Activated naive CD4-positive, alpha-beta T cell (primary cell): ENCODE data around the gene MBTPS1.

ENCODE experiments used
- DNase-seq, 4 experiments: peaks; one replicate each; lab custom pipeline; 2025; lab: John Stamatoyannopoulos, UW

The MBTPS1 gene

GRCh38 chr16:84116720-84117493 is at the start of gene MBTPS1:
TSS of gene MBTPS1 (minus strand) at chr16:84116942. CDS start at chr16:84101783, 15,159 bp downstream.
- DNase-seq, result peak; percentile 92 to 98 (median 95)

DNA sequence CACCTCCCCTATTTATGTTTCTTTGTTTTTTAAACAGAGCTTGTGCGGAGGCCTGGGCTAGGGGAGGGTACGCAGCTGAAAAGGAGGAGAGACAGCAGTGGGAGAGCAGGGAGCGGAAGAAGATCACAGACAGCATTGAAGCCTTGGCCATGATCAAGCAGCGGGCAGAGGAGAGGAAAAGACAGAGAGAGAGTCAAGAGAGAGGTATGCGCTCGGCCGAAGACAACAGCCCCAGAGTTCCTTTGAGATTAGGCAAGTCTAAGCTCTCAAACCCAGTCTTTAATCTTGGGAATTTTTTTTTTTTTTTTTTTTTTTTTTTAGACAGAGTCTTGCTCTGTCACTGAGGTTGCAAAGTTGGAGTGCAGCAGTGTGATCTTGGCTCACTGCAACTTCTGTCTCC is 49.0 kb upstream of the MBTPS1 start:
- no peak for DNase-seq

DNA sequence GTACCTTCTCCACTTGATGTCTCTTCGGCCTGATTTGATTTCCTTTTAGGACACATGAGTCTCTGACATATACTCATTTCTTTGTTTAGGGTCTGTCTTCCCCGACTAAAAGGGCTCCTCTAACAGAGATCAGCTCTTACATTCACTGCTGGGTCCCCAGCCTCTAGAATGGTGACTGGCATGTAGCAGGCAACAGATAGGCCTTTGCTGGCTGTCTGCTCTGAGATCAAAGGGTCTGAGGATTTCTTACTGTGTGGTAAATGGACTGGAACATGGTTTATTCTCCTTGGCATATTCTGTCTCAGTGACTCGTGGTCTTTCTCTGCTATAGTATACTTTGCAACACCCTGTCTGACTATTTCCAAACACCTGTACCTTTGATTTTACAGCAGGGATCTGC is 45.1 kb upstream of the MBTPS1 start:
- no peak for DNase-seq

- DNase-seq, result no peak
These were observed 44.3 kb upstream of the MBTPS1 start for GRCh38 chr16:84161037-84161436.

DNA sequence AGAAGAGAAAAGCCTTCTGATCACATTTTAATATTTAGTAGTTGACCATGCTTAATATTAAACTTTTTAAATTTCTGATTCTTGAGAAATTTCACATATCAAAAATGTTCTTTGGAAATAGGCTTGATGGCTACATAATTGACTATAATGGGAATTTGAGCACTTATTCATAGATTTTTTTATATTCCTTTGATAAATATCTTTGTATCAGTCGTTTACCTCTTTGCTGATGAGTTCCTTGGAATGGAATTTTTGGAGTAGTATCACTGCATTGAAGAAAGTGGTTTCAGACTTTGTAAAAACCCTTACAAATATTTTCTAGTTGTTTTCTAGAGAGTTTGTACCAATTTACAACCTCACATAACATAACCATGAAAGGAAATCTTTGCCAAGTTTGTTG is 43.1 kb upstream of the MBTPS1 start:
- no peak for DNase-seq

GRCh38 chr16:84159007-84159406 is 42.3 kb upstream of the MBTPS1 start:
- no peak for DNase-seq

- no peak for DNase-seq
These were observed 39.6 kb upstream of the MBTPS1 start for GRCh38 chr16:84156342-84156784.

DNA sequence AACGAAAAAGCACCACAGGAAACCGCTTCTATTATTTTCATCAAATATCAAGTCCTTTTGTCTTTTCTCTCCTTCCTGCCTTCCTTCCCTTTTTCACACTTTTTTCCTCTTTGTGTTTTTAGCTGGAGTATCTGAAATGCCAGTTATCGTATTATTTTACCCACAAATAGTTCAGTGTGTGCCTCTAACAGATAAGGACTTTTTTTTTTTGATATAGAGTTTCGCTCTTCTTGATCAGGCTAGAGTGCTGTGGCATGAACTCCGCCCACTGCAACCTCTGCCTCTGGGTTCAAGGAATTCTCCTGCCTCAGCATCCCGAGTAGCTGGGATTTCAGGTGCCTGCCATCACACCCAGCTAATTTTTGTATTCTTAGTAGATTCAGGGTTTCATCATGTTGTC is 39.0 kb upstream of the MBTPS1 start:
- no peak for DNase-seq

DNA sequence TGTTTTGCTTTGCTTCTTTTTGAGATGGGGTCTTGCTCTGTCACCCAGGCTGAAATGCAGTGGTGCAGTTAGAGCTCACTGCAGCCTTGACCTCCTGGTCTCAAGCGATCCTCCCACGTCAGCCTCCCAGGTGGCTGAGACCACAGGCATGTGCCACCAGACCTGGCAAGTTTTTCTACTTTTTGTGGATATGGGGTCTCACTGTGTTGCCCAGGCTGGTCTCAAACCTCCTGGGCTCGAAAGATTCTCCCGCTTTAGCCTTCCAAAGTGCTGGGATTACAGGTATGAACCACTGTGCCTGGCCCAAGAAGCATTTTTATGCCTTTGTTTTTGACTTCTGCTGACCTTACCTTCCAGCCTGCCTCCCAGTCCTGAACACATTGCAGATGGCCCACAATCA is 38.5 kb upstream of the MBTPS1 start:
- DNase-seq, result no peak

DNA sequence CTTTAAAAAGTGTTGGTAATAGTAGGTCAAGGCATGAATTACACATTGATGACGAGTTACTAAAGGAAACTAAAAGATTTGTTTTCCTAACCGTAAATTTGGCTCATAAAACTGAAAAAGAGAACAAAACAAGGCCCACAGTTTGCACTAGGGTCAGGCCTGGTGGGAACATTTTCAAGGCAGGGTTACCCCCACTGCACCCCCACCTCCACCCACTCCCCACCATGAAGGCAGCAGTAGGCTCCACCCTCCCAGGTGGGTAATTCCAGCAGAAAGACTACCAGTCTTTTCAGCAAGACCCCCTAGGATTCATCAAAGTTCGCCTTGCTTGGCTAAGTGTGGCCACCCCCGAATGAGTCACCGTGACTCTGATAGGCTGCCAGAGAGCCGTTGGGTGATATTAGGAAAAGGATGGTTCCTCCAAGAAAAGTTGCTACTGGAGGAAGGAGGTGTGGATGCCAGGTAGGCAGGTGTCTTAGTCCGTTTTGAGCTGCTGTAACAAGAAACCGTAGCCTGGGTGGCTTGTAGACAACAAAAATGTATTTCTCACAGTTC is 37.0 kb upstream of the MBTPS1 start:
- DNase-seq, result no peak

DNA sequence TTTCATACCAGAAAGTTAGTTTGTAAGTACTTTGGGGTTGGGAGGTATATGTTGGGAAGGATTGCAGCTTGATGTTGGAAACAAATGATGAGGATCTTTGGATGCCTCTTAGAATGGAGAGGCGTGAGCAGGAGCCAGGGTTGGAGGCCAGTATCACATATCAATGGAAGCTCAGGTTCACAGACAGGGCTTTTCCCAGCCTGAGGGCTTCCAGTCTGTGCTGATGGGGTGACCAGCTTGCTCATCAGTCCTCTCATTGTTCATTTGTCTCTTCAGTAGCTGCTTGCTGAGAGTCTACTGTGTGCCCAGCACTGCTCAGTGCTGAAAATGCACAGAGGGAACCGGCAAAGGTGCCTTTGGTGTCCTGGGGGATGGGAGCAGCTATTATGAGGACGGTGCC is 34.2 kb upstream of the MBTPS1 start:
- DNase-seq, result no peak

- DNase-seq, result peak; percentile 90 to 96 (median 92)
These were observed 28.3 kb upstream of the MBTPS1 start, which contains the start of the genes DNAAF1 and HSDL1 for GRCh38 chr16:84144859-84145639. TSS of gene DNAAF1 (plus strand) at chr16:84145308. CDS start at chr16:84145441, 133 bp downstream. TSS of gene HSDL1 (minus strand) at chr16:84145177. CDS start at chr16:84131321, 13,856 bp downstream.

DNA sequence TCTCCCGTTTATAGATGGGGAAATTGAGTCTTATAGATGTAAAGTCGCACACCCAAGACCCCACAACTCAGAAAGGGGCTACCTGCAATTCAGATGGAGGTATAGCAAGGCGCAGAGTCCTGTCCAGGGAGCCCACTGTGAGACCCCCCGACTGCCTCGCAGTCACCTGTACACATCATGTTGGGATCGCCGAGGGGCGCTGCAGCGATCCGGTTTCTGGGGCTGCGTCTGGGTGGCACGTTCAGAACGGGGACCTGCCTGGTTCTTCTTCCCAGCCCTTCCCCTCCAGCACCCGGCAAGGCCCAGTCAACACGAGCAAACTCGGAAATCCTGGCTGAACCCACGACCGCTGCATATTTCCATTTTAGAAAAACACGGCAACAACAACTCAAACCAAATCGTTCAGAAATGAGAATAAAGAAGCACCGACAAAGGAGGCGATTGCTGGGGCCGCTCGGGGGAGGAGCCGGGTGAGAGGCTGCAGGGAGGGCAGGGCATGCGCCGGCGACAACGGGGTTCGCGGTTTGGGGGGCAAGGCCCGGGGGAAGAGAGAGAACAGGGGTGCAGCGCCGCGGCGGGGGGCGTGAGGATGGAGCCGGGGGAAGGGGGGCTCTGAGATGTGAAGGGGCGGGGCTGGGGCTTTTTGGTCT is 27.6 kb upstream of the MBTPS1 start:
- DNase-seq, result peak in 2 of 4 experiments; percentile 17 to 36

DNA sequence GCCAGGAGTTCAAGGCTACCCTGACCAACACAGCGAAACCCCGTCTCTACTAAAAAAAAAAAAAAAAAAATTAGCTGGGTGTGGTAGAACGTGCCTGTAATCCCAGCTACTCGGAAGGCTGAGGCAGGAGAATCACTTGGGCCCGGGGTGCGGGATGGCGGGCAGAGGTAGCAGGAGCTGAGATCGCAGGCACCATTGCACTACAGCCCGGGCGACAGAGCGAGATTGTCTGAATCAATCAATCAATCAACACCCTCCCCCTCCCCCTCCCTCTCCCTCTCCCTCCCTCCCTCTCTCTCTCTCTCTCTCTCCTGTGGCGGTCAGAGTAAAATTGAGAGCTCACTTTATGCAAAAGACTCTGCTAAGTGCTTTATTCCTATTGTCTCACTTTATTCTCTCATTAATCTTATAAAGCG is 27.1 kb upstream of the MBTPS1 start:
- no peak for DNase-seq

- DNase-seq, result no peak
These were observed 26.3 kb upstream of the MBTPS1 start for GRCh38 chr16:84143081-84143480.

GRCh38 chr16:84141143-84141670 is 24.5 kb upstream of the MBTPS1 start:
- no peak for DNase-seq

- DNase-seq, result no peak
These were observed 23.0 kb upstream of the MBTPS1 start for GRCh38 chr16:84139628-84140258.

DNA sequence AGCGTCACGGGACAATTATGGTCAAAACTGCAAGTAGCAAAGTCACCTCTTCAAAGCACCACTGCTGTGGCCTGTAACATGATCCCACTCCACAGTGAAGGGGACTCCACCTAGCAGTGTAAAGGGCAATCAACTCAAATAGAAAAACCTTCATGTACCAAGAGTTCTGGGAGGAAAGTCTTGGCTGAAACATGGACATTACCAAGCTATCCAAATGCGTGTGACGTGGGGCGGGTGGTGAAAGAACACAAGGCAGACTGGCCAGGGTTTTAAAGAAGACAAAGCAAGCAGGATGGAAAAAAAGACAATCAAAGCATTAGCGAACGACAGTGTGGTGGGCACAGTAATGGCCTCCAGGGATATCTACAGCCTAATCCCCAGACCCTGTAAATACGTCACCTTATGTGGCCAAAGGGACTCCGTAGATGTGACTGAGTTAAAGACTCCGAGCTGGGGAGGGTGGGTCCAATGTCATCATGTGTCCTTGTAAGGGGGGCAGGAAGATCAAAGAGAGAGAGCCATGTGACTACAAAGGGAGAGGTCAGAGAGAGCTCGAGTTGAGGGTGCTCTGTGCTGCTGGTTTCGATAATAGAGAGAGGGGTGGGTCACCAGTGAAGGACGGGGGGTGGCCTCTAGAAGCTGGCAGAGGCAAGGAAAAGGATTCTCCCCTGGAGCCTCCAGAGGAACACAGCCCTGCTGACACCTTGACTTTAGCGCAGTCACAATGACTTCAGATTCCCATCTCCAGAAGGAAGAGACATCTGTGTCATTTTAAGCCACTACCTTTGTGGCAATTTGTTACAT is 22.3 kb upstream of the MBTPS1 start:
- DNase-seq, result no peak

GRCh38 chr16:84138500-84138823 is 21.7 kb upstream of the MBTPS1 start:
- DNase-seq, result no peak

GRCh38 chr16:84137769-84138357 is 21.1 kb upstream of the MBTPS1 start:
- no peak for DNase-seq
